Stimulated activated CD8-positive, alpha-beta memory T cell treated with anti-CD3 and anti-CD28 coated beads, Interleukin-15, amount 100 ng/mL, for 48 hours (primary cell): ENCODE results near the gene CCSER2.
"Not testable (repeated sequence)": the region's sequence is repeated elsewhere in the genome, so short reads cannot be mapped to it uniquely, and the experiment has no call there.

ENCODE experiments used
- DNase-seq, 2 donors: peaks; one replicate each; pipeline ENCODE4 v3.0.0-alpha.2; 2020; ENCODE audit warnings: low read depth in 2 of 2

Gene CCSER2

DNA sequence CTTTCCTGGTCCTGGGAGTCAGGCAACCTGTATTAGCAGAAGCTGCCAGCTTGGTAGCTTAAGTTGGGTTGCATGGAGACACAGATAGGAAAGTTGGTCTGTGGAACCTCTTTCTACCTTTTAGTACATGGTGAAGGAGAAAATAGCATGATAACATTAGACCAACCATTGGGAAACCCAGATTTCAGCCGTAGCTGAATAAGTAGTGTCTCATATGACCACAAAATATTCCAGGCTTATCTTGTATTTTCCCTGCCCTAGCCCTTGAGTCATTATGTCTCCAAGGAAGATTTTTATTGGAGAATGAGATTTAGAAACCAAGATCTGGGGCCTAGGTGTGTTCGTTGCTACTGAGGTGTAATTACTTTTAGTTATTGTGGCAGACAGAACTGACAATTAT is 67.2 kb downstream of the CCSER2 start:
- DNase-seq: no peak

DNA sequence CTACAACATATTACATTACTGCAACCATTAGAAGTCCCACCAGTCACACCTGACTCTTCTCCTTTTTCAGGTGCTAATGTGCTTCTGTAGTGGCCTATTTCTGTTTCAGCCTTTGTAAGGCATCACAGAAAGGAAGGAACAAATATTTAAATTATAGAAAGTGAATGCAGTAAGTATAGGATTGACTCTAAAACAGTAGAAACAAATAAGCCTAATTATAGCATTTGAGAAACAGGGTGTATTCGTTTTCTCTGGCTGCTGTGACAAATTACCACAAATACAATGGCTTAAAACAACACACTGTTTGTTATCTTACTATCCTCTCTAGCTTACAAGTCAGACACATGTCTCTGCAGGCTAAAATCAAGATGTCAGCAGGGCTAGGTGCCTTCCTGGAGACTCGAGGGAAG is 69.4 kb downstream of the CCSER2 start:
- DNase-seq: no peak

DNA sequence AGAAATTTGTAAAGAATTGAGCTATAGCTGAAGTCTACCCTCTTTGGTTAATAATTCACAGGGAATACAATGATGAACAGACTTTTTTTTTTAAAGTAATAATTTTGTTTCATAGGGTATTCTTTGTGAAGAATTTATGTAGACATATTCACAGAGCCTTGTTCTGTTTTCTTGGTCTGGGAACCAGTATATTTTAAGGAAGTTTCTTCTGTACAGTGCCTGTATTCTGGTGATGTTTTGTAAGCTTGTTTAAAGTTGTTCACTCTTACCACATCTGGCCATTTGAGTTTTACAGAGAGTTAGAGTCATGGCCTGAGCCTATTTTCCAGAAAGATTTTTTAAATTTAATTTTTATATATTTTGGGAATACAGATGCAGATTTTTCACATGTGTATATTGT is 70.3 kb downstream of the CCSER2 start:
- DNase-seq: no peak

DNA sequence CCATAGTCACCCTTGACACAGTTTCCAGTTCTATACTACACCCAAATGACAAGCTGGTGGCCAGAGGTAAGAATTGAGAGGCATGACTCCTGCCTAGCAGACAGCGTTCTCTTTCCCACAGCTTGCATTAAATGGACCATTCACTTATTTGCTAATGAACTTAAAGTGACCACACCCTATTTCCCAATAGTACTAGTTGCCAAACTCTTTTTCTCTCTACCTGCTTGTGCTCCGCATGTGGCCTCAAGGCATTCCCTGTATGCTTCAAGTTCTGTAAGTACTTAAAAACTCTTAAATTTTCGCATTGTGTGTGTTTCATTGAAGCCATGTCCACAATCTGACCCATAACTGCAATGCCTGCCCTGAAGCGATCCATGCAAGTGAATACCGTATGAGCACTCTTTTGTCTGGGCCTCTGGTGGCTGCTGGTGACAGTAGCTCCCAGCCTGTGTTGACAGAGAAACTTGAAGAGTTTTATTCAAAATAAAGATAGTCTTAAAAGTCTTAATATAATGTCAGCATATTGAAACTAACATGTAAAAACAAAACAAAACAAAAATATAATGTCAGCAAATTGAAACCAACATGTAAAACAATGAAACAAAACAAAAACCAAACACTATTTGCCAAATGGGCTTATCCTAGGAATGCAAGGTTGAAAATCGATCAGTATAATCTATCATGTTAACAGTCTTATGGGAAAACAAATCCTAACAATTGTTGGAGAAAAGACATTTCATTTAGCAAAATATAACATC is 73.6 kb downstream of the CCSER2 start:
- no peak for DNase-seq

GRCh38 chr10:84404783-84405182 is 76.4 kb downstream of the CCSER2 start:
- no peak for DNase-seq

GRCh38 chr10:84405662-84406061 is 77.3 kb downstream of the CCSER2 start:
- no peak for DNase-seq

DNA sequence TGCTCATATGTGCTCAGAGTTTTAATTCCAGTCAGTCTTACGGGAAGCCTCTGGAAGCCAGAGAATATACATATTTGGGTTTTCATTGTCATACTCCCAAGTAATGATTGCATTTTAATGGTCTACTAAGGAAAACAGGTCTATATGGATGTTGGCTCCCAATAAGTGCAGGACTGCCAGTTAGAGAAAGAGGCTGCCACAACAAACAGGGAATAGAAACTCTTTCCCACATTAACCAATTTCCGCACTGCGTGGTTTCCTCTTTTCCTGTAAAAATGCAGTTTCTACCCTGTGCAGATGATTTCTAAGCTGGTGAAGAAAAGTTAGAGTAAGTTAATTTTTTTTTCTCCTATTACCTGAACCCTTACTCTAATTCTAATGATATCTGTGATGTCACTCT is 78.2 kb downstream of the CCSER2 start:
- DNase-seq: no peak

DNA sequence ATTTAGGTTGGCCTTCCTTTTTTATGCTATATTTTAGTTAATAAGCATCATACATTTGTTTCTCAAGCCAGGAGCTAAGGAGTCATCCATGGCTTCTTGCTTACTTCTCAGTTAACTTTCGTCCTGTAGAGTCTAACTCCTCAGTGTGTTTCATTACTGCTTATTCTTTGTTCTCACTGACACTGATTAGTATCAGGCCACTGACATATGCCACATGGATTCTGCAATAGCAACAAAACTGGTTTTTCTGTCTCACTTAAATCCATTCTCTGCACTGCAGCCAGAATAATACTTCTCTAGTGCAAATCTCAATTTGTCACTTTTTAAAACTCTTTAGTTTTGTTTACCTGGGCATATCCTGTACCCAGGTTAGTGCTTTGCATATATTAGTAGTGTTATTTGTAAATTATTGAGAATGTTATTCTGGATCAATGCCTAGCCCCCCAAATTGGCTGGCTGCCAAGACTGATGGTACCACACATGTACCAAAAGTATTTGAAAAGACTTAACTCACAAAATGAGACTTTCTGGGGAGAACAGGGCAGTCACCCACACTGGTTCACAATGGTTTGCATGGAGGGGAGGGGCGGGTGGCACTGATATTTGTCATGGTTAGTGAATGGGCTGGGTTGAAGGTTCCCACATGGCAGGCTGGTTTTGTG is 79.1 kb downstream of the CCSER2 start:
- DNase-seq: no peak

GRCh38 chr10:84412482-84412881 is 84.1 kb downstream of the CCSER2 start:
- DNase-seq: no peak

DNA sequence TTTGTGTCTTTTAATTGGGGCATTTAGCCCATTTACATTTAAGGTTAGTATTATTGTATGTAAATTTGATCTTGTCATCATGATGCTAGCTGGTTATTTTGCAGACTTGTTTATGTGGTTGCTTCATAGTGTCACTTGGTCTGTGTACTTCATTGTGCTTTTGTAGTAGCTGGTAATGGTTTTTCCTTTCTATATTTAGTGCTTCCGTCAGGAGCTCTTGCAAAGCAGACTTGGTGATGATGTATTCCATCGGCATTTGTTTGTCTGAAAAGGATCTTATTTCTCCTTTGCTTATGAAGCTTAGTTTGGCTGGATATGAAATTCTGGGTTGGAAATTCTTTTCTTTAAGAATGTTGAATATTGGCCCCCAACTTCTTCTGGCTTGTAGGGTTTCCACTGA is 85.7 kb downstream of the CCSER2 start:
- not testable (repeated sequence) for DNase-seq

DNA sequence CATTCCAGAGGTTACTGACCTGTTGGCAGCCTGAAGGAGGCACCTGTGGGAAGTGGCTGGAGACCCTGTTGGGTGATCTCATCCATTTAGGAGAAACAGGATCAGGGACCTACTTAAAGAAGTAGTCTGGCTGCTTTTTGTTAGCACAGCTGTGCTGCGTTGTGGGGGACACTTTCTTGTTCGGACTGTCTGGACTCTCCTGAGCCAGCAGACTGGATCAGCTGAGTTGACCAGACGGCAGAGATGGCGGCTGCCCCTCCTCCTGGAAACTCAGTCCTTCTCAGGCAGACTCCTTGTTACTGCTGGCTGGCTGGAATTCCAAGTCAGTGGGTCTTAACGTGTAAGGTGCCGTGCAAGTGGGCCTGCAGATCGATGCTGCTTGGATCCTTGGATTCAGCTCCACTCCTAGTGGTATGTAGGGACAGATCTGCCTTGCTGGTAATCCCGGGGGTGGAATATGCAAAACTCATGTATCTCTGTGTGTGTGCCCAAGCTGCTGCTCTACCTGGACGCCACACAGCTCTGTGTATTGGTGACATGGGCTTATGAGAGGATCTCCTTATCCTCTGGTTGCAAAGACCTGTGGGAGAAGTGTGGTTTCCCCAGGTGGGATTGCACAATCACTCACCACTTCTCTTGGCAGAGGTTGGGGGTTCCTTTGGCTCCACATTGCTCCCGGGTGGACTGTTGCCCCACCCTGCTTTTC is 87.3 kb downstream of the CCSER2 start:
- no peak for DNase-seq

DNA sequence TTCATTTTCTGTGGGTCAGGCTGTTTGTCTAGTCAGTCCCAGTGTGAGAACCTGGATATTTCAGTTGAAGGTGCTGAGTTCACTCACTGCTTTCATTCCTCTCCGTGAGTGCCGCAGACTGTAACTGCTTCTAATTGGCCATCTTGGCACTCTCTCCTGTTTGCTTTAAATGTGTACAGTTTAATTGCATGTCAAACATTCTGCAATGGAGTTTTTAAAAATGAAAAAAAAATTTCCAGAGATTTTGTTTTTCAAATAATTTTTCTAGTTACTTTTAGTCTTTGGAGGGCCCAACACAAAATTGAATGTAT is 87.8 kb downstream of the CCSER2 start:
- DNase-seq: no peak

DNA sequence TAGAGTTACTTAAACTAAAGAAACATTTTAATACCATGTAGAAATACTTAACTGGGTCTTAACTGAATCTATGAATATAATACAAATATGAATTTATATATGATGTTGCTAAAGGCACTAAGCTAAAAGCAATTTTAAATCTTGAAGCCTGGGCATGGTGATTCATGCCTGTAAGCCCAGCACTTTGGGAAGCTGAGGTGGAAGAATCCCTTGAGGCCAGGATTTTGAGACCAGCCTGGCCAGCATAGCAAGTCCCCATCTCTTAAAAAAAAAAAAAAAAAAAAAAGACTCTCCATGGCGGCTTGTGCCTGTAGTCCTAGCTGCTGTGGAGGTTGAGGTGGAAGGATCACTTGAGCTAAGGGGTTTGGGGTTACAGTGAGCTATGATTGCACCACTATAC is 95.3 kb downstream of the CCSER2 start:
- DNase-seq: no peak

DNA sequence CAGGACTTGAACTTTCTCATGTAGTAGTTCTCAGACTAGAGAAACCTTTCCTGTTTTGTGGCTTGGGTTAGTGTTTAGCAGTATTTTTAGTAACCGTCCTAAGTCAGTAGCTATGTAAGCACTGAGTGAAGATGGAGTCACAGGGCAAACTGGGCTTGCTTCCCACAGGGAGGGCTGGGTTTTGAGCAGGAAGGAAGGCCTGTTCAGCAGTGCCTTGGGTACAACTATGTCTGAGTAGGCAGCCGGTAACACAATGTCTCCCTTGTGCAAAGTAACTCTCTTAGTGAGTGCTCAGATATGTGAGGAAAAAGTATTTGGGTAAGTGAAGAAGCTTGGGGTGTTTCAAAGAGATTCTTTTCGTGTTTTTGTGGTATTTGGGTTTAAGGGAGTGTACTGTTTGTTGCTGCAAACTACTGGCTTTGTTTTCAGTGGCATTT is 96.4 kb downstream of the CCSER2 start:
- no peak for DNase-seq

DNA sequence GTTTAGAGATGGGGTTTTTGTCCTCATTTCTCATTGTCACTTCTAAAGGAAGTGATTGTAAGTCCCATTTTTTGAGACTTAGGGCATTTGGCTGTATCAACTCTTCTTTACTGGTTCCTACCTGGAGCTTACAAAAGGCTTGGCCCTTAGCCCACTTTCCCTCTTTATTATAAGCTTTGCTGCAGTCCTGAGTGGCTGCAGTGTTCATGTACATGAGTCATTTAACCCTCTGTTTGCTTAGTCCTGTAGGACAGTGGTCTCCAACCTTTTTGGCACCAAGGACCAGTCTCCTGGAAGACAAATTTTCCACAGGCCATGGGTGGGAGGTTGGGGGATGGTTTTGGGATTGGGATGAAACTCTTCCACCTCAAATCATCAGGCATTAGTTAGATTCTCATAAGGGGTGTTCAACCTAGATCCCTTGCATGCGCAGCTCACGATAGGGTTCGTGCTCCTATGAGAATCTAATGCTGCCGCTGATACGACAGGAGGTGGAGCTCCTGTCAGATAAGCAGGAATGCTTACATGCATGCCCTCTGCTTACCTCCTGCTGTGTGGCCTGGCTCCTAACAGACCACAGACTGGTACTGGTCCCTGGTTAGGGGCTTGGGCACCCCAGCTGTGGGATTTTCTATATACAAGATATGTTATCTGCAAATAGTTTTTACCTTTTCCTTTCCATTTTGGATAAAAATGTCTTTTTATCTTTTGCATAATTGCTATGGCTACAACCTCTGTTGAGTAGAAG is 99.7 kb downstream of the CCSER2 start:
- no peak for DNase-seq

GRCh38 chr10:84428711-84429110 is 100.3 kb downstream of the CCSER2 start:
- no peak for DNase-seq

DNA sequence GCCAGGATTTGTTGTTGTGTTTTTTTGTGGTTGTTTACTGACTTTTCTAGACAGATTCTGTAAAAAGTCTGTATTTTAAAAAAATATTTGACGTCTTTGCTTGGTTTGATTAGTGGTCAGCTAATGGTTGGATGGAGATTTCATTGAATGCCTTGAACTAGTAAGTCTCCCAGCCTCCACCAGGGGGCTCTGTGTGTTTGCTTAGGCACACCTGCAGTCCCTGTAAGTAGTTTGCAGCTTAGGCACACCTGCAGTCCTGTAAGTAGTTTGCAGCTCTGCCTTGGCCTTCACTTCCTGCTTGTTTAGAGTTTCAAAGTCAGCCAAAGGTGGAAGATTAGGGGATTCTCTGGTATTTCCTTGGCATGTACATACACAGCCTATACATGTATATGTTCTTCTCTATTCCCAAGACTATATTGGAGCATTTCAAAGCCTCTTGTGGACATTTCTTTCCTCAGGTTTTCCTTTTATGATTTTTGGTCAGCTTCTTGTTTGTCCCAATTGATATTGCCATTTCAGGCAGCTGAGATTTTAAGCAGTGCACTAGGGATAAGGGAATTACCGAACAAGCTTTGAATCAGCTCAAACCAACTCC is 101.6 kb downstream of the CCSER2 start:
- peak; percentile 28 to 32 for DNase-seq

GRCh38 chr10:84432891-84433290 is 104.5 kb downstream of the CCSER2 start:
- no peak for DNase-seq

GRCh38 chr10:84440781-84441180 is 112.4 kb downstream of the CCSER2 start:
- no peak for DNase-seq

- no peak for DNase-seq
Measured at GRCh38 chr10:84447701-84448400, 119.5 kb downstream of the CCSER2 start.

DNA sequence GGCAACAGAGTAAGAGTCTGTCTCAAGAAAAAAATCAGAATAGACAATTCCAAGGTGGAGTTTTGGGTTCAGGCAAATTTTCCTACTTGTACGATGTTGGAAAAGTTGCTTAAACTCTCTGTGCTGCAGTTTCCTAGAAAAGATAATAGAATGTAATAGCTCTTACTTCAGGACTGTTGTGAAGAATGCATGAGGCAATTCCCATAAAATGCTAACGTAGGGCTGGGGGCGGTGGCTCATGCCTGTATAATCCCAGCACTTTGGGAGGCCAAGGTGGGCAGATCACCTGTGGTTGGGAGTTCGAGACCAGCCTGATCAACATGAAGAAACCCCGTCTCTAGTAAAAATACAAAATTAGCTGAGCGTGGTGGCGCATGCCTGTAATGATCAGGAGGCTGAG is 121.0 kb downstream of the CCSER2 start:
- DNase-seq: not testable (repeated sequence)
